GM19043 (cell line): ENCODE measurements around the gene SERPINA5.
"Not testable (repeated sequence)": the region's sequence is repeated elsewhere in the genome, so short reads cannot be mapped to it uniquely, and the experiment has no call there.

Experiments
- ATAC-seq: cut with Tn5 transposase; IDR thresholded peaks from one replicate; pipeline ENCODE4 v1.9.1; 2021; ENCODE audit warnings: low read depth; ENCODE audit not compliant: unreplicated experiment

SERPINA5 gene

DNA sequence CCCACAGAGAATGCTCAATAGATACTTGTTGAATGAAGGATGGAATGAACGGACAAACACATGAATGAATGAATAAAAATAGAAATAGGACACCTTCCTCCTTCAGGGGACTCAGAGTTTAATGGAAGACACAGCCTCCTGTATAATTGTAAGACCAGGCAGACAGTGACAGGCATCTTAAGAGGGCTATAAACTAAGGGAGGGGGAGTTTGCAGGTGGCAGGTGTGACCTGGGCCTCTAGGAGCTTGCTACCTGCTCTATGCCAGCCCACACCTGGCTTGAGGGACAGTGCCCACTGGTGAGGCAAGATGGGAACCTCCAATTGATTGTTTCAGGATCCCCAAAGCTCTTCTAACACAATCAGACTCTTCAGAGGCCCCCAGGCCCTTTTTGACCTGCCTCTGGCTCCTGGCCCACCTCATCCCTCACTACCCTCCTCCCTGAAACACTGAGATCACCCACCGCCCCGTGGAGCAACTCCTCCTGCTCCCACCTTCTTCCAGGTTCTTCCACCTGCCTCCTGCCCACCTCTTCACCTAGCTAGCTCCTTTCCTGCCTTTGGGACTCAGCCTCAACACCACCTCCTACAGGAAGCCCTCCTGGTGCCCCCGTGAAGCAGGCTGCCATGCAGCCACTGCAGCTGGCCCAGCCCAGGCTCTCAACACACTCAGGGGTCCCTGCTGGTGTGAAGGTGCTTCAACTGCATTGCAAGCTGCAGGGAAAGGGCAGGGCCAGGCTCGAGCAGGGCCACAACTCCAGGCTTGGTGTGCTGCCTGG is 40.3 kb downstream of the SERPINA5 start:
- ATAC-seq, result no peak

DNA sequence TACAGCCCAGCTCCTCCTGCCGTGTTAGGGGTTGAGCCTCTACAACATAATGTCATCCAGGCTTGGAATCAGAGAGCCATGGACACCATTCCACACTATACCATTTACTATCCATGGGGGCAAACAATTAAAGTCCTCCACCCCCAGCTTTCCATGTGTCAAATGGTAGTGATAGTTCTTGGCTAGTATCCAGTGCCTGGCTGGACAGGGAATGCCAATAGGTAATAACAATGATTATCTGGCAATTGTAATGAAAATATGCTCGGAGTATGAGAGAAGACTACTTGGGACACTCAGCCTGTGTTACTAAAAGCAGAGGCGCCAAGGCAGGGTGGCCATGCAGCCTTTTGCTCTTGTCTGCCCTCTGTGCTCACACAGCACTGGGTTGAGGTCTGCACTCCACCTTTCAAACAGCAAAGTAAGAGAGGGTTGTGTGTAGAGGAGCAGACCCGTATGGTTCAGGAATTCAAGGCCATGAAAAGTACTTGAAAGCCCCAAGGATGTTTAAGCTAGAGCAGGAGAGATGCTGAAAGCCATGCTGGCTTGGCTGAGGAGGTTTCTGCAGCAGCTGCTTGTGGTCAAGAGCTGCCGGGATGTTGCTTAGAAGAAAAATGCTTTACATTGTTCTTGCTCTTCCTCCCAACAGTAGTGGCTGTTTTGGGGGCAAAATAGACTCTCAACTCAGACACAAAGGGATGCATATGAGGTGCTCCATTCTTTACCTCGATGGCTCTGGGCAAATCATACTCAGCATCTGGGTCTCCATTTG is 41.6 kb downstream of the SERPINA5 start:
- no peak for ATAC-seq

DNA sequence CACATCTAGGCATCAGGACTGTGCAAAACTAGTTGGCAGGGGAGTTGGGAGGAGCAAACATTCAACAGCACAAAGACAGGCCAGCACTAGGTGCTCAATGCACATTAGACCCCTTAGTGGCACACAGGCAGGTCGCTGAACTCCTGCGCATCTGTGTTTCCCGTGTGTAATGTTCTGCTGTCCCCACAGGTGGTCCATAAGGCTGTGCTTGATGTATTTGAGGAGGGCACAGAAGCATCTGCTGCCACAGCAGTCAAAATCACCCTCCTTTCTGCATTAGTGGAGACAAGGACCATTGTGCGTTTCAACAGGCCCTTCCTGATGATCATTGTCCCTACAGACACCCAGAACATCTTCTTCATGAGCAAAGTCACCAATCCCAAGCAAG is 42.2 kb downstream of the SERPINA5 start:
- ATAC-seq, result no peak

- ATAC-seq, result no peak
Measured at GRCh38 chr14:94623856-94624499, 42.8 kb downstream of the SERPINA5 start.

GRCh38 chr14:94624537-94625352 is 43.5 kb downstream of the SERPINA5 start:
- no peak for ATAC-seq

DNA sequence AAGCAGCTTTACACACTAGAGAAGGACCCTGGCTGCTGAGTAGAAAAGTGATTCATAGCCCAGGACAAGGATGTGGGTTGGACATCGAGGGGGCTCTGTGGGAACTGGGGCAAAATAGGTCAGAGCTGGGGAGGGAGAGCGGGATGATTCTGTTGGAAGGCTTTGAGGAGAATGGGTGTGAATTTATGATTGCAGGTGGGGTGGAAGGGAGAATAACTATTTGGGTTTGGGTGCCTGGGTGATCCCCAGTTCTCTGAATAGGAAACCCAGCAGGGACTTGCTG is 44.1 kb downstream of the SERPINA5 start:
- no peak for ATAC-seq

- ATAC-seq, result no peak
Measured at GRCh38 chr14:94628578-94628977, 47.4 kb downstream of the SERPINA5 start.

DNA sequence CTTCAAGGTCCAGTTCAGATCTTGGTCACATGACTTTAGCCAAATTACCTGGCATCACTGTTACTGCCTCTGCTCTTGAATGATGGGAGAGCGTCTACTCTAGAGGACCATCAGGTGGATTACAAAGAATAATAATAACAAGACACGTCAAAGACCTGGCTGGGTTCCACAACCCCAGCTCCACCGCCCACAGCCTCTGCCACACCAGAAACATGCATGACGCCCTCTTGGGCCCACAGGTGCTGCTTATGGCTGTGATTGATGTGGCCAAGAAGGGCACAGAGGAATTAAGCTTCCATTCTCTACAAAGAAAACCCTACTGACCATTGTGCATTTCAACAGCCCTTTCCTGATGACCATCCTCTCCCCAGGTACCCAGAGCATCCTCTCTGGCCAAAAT is 49.2 kb downstream of the SERPINA5 start:
- ATAC-seq, result no peak

- no peak for ATAC-seq
Measured at GRCh38 chr14:94631050-94631449, 49.8 kb downstream of the SERPINA5 start.

DNA sequence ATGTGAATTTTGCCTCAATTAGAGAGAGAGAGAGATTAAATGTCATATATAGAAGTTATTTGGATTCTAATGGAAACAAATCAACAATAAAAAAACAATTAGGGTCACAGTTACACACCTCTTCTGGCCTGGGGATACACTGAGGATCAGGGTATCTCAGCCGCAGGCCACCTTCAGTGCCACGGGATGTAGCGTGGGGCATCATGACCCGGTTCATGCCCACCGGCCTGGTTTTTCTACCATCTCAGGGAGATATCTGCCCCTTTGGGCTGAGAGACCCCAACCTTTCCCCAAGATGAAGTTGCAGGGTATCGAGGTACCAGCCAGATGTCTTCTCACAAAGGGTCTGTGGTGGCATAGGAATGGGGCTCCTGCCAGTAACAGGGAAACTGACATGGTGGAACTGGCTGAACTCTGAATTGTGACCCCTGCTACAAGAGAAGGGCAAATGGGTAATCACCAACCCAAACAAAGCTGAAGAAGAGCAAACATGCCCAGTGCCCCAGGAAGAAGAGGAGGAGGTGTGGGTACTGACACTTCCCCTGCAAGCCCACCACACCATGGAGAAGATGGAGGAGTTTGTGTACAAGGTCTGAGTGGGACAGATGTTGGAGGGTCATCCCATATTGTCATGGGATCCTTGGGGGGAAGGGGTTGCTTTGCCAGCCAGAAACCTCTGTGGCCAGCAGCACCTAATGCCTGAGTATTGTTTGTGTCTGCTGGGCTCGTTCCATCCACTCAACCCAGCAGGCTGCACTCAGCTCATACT is 50.5 kb downstream of the SERPINA5 start:
- ATAC-seq, result no peak

DNA sequence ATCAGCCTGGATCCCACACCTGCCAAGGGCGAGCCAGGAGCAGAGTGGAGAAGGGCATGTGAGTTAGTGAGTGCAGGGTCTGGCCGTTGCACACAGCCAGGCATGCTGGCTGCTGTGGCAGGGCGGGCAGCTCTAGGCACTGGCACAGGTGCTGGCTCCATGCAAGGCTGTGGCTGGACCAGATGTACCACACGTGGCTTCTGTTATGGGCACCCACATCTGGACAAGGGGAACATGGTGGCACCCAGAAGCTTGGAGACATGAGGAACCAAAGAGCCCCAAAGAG is 51.0 kb downstream of the SERPINA5 start:
- no peak for ATAC-seq

GRCh38 chr14:94633121-94633520 is 51.9 kb downstream of the SERPINA5 start:
- no peak for ATAC-seq

DNA sequence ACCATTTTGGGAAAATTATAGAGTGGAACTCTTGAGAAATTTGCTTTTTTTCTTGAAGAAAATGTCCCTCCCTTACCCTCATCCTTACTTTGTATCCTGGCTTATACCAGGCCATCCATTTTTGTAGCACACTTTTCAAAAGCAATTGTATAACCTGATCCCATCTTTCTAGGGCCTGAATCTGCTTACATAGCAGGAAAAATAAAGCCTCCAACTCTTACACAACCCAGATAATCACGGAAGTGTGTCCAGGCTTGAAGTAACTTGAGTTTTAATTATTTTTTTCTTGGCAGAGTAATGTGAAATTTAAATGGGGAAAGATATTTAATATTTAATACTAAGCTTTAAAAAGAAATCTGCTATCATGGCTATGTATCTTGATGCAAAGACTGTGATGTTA is 53.9 kb downstream of the SERPINA5 start:
- no peak for ATAC-seq

DNA sequence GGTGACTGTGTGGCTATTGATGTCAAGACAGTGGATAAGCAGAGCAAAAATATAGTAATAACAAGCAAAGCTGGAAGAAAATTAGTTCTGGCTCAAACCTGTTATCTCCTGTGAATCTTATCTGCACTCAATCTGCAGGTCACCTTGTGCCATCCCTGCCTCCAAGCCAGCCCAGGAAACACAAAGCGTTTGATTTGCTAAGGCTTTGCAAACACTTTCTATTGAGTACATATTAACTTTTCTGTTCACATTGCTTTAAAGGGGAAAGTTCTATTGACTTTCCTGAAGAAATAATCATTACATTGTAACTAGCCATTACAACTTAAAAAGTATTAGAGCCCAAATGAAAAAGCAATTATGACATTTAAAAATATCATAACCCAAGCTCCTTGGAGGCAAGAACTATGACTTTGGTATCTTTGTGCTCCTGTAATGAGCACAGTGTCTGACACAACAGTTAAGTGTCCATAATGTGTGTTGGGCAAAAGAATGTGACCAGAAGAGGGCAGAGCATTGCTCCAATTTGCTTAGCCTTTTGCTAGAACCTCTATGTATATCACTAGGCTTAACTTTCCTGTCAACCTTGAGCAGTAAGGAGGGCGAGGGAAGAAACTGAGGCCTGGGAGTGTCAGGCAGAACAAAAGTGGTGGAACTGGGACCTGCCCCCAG is 55.7 kb downstream of the SERPINA5 start:
- ATAC-seq, result no peak

DNA sequence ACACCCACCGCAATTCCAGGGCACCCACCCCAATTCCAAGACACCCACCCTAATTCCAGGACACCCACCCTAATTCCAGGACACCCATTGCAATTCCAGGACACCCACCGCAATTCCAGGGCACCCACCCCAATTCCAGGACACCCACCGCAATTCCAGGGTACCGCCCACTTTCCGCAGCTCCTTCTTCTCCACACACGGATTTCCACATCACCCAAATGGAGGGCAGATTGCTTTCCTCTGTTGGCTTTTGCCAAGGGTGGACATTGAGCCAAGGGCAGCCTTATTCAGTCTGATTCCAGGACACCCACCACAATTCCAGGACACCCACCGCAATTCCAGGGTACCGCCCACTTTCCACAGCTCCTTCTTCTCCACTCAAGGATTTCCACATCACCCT is 56.6 kb downstream of the SERPINA5 start:
- not testable (repeated sequence) for ATAC-seq

DNA sequence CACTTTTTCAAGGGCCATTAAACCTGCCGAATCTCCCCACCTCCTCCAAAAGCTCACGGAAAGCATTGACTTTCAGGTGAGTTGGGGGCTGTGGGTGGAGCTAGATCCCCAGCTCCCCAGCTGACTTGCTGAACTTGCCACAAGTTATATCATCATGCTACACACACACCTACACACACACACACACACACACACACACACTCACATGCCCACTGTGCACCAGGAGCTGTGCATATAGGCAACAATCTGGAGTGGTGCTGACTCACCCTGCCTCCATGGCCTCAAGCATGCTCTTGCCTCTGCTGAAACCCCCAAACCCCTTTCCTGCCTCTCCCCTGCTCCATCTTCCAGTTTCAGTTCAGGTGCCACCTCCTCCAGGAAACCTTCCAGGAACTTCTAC is 57.1 kb downstream of the SERPINA5 start:
- ATAC-seq, result no peak

DNA sequence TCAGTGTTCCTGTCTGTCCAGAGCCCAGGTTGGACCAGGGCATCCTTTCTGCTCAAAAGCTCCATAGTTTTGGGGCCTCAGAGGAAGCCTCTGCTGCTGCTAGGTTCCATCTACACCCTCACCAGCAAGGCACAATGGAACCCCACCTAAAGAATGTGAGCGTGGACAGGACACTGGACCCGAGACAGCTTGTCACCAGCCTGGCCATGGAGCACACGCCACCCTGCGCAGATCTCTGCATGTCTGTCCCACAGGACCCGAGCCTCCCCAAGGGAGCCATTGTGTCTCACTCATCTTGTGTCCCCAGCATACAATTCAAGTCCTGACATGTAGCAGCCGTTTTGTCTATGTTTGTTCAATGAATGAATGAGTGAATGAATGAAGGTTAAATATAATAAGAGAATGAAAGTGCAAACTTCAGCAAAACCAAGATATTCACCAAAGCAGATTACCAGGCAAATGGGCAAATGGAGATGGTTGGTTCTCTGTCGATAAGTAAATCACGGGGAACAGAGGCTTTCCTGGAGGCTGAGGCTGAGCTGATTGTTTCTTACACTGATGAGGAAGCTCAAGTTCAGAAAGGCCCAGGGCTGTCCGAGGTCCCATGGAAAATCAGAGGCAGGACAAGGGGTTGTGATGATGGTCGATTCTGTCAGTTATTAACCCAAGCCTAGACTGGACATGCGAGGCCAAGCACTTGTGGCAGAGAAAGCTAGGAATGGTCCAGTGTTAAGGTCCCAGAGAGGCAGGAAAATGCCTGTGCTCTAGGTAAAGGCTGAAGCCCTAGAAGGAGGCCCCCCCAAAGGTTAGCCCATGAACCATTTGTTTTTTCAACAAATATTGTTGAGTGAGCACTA is 58.0 kb downstream of the SERPINA5 start:
- no peak for ATAC-seq

DNA sequence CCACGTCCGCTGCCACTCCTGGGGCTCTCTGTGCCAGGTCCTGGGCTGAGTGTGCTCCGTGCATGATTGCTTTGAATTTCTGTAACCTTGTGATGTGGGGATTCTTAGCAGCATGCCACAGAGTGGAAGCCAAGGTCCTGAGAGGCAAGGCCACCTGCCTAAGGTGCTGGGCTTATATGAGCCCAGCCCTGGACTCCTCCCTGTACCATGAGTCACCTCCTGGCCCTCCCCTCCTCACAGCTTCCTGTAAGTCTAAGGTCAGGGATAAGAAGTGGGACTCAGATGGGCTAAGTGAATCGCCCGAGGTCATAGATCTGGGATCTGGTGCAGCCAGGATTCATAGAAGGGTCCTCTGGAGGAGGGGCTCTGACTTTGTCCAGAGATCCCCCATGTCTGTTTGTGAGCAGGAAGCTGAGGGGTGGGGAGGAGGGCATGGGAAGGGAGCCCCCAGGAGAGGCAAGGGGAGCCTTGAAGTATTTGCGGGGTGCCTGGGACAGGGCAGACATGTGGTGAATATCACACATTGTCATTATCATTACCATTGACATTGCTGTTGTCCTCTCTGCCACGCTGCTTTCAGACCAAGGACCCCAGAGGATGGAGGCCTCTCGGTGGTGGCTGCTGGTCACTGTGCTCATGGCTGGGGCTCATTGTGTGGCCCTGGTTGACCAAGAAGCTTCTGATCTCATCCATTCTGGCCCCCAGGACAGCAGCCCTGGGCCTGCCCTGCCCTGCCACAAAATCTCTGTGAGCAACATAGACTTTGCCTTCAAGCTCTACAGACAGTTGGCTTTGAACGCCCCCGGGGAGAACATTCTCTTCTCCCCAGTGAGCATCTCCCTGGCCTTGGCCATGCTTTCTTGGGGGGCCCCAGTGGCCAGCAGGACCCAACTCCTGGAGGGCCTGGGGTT is 59.8 kb downstream of the SERPINA5 start:
- no peak for ATAC-seq
